ENCODE measurements around the gene EPHB1. TPM values are rescaled to one million over a fixed set of nuclear protein-coding genes. Genes with fewer than 3 reads are reported as not detected.

Gene EPHB1
- total RNA-seq, 4 donors from 2014 or later = 0.74 to 2.2 (median 1.1) TPM

GRCh38 chr3:134863915-134864314, 68.9 kb downstream of the EPHB1 start:
- TF ChIP-seq CTCF (IDR thresholded peaks at IDR 0.05) = no peak
- no peak for ATAC-seq (ENCODE audit: low FRiP score)

GRCh38 chr3:134864636-134865035, 69.6 kb downstream of the EPHB1 start:
- TF ChIP-seq CTCF (IDR thresholded peaks at IDR 0.05) = no peak
- ATAC-seq (ENCODE audit: low FRiP score) (no peak), DNase-seq (ENCODE audit: low spot score) (no peak)

More at GRCh38 chr3:134863915-134864314, 68.9 kb downstream of the EPHB1 start:
- DNase-seq (ENCODE audit: low spot score) = no peak

DNA sequence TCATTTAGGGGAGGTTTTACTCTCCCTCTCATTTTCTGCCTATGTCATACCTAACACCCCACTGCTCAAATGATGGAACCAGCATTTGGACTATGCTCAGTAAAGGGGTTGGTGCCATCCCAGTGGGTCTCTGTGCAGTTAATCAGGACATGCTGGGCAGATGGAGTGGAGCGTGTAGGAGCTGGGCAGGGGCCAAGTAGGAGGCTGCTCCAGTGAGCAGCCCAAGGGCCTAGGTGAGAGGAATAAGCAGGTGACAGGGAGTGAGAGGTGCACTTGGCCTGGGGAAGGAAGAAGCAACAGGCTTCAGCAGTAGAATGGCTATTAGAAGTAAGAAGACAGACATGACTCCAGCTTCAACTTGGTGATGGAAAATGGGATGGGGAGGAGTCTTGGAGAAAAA, 72.2 kb downstream of the EPHB1 start:
- DNase-seq (ENCODE audit: low spot score) (no peak), ATAC-seq (ENCODE audit: low FRiP score) (no peak)
- TF ChIP-seq CTCF (IDR thresholded peaks at IDR 0.05) = no peak

- no peak for DNase-seq (ENCODE audit: low spot score)
- ATAC-seq (ENCODE audit: low FRiP score) = no peak
- TF ChIP-seq CTCF (IDR thresholded peaks at IDR 0.05) = no peak
Observed at GRCh38 chr3:134869153-134869726, 74.2 kb downstream of the EPHB1 start.

DNA sequence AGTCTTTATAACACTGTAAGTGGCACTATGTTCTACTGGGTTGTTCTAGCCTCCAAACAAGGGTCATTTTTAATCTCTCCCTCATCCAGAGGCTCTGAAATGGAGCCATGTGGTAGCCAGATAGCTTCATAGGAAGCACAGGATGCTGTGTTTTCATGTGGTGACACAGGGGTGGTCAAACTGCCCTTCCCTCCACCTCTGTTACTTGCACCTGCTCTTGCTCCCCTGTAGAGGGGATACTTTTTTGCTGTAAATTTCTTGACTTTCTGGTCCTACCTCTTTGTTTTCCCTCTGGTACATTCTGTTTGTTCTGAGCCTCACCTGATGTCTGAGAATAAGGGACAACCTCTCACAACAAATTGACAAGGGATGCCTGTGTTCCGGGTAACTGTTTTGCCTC, 76.8 kb downstream of the EPHB1 start:
- no peak for ATAC-seq (ENCODE audit: low FRiP score)
- no peak for DNase-seq (ENCODE audit: low spot score)

GRCh38 chr3:134872440-134873388, 77.7 kb downstream of the EPHB1 start:
- ATAC-seq (ENCODE audit: low FRiP score) = no peak
- DNase-seq (ENCODE audit: low spot score) = no peak
- TF ChIP-seq CTCF (IDR thresholded peaks at IDR 0.05) = no peak

More for the DNA sequence above, 76.8 kb downstream of the EPHB1 start:
- TF ChIP-seq CTCF (IDR thresholded peaks at IDR 0.05) = no peak

Data from omental fat pad (tissue), 4 donors.